ENCODE measurements around the gene TAPT1. TPM values are rescaled to one million over a fixed set of nuclear protein-coding genes. Genes with fewer than 3 reads are reported as not detected.

The TAPT1 gene
- total and polyA plus RNA-seq, 2 of the 13 experiments (the other 11 are each of a cell fraction or from before 2014, with no cell fraction given), result 24.5 to 25.3 TPM

- TF ChIP-seq HNRNPH1 (optimal IDR thresholded peaks at IDR 0.05; ENCODE audit: low read depth, low read length) (no peak), ZNF138 (CRISPR knock-in tag; IDR thresholded peaks at IDR 0.05; ENCODE audit: low read depth) (no peak), SIN3A (IDR thresholded peaks at IDR 0.05; ENCODE audit: borderline replicate concordance, low read depth, low read length) (no peak), MZF1 (CRISPR knock-in tag; IDR thresholded peaks at IDR 0.05; ENCODE audit: borderline replicate concordance) (no peak), RELA (CRISPR knock-in tag; IDR thresholded peaks at IDR 0.05) (no peak), KLF11 (CRISPR knock-in tag; IDR thresholded peaks at IDR 0.05) (no peak), KLF9 (CRISPR knock-in tag; IDR thresholded peaks at IDR 0.05; ENCODE audit: low read depth) (no peak), THAP9 (CRISPR knock-in tag; IDR thresholded peaks at IDR 0.05; ENCODE audit: borderline replicate concordance) (no peak), PHB2 (IDR thresholded peaks at IDR 0.05; ENCODE audit: partially characterized antibody) (no peak), ZMYM2 (CRISPR knock-in tag; IDR thresholded peaks at IDR 0.05) (no peak), TFAP4 (IDR thresholded peaks at IDR 0.05; ENCODE audit: borderline replicate concordance, low read depth) (peak; percentile 97), PRPF4 (IDR thresholded peaks at IDR 0.05; ENCODE audit: low read depth, low read length, poor library complexity, severe bottlenecking) (no peak), ZNF180 (CRISPR knock-in tag; IDR thresholded peaks at IDR 0.05; ENCODE audit: borderline replicate concordance, low read depth) (no peak), MIXL1 (CRISPR knock-in tag; IDR thresholded peaks at IDR 0.05) (peak; percentile 80), MAFF (IDR thresholded peaks at IDR 0.05; ENCODE audit: low read depth, low read length) (no peak), GRHL1 (CRISPR knock-in tag; conservative IDR thresholded peaks at IDR 0.05) (no peak), FOSL2 (CRISPR knock-in tag; IDR thresholded peaks at IDR 0.05) (peak; percentile 63), SP1 (IDR thresholded peaks at IDR 0.05) (no peak), SP1 (CRISPR knock-in tag; IDR thresholded peaks at IDR 0.05) (no peak), ZNF891 (CRISPR knock-in tag; IDR thresholded peaks at IDR 0.05) (no peak), REST (IDR thresholded peaks at IDR 0.05; ENCODE audit: borderline replicate concordance in 1 of 2, low read depth in 1 of 2, low read length in 2 of 2) (no peak), TRIM22 (IDR thresholded peaks at IDR 0.05) (no peak), ZKSCAN8 (CRISPR knock-in tag; IDR thresholded peaks at IDR 0.05; ENCODE audit: borderline replicate concordance) (no peak)
Measured at GRCh38 chr4:16129336-16129735, 96.9 kb downstream of the TAPT1 start (continued).

Data from HepG2 (cell line).